HG02798 (cell line): ENCODE data around the gene THTPA.
"Not testable (repeated sequence)": the region's sequence is repeated elsewhere in the genome, so short reads cannot be mapped to it uniquely, and the experiment has no call there.

Experiments
- ATAC-seq: cut with Tn5 transposase; IDR thresholded peaks from one replicate; pipeline ENCODE4 v1.9.1; 2021; ENCODE audit warnings: mild to moderate bottlenecking; ENCODE audit not compliant: unreplicated experiment, poor library complexity

THTPA gene

GRCh38 chr14:23608454-23608853, 52.4 kb downstream of the THTPA start:
- ATAC-seq = no peak

GRCh38 chr14:23609001-23609400, 52.9 kb downstream of the THTPA start:
- no peak for ATAC-seq

- not testable (repeated sequence) for ATAC-seq
Measured at GRCh38 chr14:23609411-23610089, 53.5 kb downstream of the THTPA start.
